Hematopoietic multipotent progenitor cell treated with erythropoietin and hydrocortisone succinate and interleukin-3 and kit ligand, for 15 days (in vitro differentiated cells): Measurements from ENCODE around the gene STMN1.
A peak's percentile ranks its signal among the peaks of the same experiment; 100 is the strongest.
"Not testable (repeated sequence)": the region's sequence is repeated elsewhere in the genome, so short reads cannot be mapped to it uniquely, and the experiment has no call there.

Experiments used
- DNase-seq: peaks from one replicate; pipeline ENCODE4 v3.0.0-alpha.2; 2015; ENCODE audit warnings: low spot score

STMN1 gene

GRCh38 chr1:25905680-25906643, at the start of gene STMN1:
Gene STMN1, minus strand, starts transcription at chr1:25906419. Its CDS starts 1,743 bp downstream, at chr1:25904676.
- peak; percentile 78 for DNase-seq

DNA sequence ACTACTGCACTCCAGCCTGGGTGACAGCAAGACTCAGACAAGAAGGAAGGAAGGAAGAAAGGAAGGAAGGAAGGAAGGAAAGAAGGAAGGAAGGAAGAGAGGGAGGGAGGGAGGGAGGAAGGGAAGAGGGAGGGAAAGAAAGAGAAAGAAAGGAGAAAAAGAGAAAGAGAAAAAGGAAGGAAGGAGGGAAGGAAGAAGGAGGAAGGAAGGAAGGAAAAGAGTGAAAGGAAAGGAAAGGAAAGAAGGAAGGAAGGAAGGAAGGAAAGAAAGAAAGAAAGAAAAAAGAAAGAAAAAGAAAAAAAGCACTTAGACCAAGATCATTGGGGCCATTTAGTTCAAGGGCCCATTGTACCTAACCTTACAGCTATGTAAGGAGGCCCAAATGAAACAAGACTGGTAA, 49.3 kb upstream of the STMN1 start:
- no peak for DNase-seq

GRCh38 chr1:25954282-25954938, 48.2 kb upstream of the STMN1 start:
- DNase-seq: no peak

DNA sequence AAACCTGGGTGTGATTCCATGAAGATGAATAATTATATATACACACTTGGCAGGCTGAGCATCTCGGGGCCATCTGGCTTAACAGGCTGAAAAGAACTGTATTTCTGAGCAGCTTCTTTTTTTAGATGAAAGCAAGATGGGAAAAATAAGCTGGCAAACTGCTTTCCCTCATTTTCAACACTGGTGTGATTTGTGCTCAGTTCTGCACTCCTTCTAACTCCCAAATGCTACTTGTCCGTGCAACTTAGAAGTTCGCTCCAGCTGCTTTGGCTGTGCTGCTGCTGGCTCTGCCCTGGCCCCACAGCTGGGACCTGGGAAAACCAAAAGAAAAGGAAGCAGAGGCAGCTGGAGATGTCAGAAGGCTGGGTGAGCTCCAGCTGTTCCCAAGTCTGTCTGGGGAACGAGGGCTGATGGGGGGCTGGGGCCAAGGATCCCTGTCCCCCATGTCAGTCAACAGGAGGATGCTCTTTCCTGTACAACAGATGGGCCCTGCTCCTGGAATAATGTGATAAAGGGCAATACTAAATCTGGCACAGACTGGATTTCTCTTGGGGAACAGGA, 46.7 kb upstream of the STMN1 start:
- DNase-seq: no peak

- DNase-seq: no peak
Measured at GRCh38 chr1:25948641-25949040, 42.4 kb upstream of the STMN1 start.

GRCh38 chr1:25947027-25947426, 40.8 kb upstream of the STMN1 start:
- DNase-seq: no peak

- no peak for DNase-seq
Measured at GRCh38 chr1:25945761-25946160, 39.5 kb upstream of the STMN1 start.

- DNase-seq: no peak
Measured at GRCh38 chr1:25944986-25945385, 38.8 kb upstream of the STMN1 start.

- DNase-seq: not testable (repeated sequence)
Measured at GRCh38 chr1:25943511-25943910, 37.3 kb upstream of the STMN1 start.

- DNase-seq: no peak
Measured at GRCh38 chr1:25936947-25937346, 30.7 kb upstream of the STMN1 start.

DNA sequence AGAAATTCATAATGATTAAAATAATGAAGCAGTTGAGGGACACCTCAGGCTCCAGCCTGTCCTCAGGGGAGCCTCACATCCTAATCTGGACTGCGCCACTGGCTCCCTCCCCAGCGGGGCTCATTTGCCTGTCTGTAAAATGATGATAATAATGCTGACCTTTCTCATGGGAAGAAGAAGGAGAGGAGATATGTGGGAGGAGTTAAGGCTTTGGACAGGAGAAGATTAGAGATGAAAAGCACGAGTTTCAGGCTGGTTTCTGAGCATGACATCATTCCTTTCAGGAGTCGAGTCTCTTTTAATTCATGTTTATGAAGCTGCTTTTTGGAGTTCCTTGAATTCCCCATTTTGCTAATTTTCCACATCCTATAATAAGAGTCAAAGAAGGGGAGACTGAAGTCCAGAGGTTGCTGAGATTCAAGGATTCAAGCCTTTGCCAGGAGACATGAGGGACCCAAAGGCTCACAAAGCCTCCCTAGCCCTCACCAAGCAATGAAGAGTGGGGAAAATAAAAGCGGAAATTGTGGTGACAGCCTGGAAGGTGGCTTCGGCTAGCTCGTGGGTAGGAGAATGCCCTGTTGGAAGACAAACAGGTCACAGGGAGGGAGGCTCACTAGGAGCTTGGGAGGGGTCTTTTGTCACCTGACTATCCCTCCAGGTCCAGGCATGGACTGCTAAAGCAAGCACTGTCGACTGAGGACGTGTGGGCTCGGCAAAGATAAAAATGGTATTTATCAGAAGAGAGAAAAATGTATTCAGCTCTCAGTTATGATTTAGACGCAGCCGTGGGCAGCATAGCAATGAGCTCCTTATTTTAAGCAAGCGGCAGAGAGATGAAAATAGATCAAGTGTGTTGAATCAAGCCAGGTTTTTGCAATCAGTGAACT, 27.5 kb upstream of the STMN1 start:
- DNase-seq: peak; percentile 31

GRCh38 chr1:25932811-25933400, 26.7 kb upstream of the STMN1 start:
- DNase-seq: not testable (repeated sequence)

DNA sequence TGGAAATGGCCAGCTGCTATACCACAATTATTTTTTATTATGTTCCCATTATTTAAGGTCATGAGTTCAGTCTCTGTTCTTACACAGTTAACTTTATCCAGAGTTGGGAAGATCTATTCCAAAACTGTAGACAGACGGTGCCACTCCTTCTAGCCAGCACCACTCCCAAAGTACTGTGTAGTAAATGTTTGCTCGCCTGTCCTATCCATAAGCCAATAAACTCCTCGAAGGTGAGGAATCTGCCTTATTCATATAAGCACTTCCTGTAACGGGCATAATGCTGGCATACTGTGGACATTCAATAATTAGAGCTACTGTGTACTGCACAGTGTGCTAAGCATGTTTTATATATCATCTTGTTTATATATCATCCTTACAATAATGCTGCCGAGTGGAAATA, 26.1 kb upstream of the STMN1 start:
- no peak for DNase-seq

GRCh38 chr1:25929016-25929415, 22.8 kb upstream of the STMN1 start:
- DNase-seq: no peak

- no peak for DNase-seq
Measured at GRCh38 chr1:25927521-25928265, 21.5 kb upstream of the STMN1 start.

GRCh38 chr1:25926731-25927496, 20.7 kb upstream of the STMN1 start:
- no peak for DNase-seq

GRCh38 chr1:25924454-25924853, 18.2 kb upstream of the STMN1 start:
- no peak for DNase-seq

DNA sequence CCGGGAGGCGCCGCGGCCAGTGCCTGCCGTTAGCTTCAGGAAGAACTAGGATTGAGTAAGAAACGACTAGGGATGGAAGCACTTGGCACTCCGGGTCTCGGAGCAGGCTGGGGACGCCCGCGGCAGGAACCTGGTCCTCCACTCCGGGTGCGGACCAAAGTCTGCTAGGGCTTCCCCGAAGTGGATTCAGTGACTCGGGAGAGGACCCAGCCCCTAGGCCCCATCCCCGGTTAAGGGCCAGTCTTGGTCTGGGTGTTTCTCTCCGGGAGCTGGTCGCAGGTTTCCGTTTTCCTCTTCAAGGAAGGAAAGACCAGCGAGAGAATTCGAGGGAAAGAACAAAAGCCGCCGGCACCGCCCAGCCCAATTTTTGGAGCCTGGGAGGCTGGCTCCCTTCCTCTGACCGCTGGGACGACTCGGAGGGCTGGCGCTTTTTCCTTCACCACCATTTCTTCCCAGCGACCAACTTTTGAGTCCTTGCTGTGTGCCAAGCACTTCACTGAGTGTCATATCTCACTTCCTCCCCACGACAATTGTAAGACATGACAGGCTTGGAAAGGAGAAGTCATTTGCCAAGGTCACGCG, 16.8 kb upstream of the STMN1 start:
- no peak for DNase-seq
